H1 (cell line): Measurements from ENCODE around the gene SEMA4F. TPM values are rescaled to one million over a fixed set of nuclear protein-coding genes. Genes with fewer than 3 reads are reported as not detected.

ENCODE experiments used
- CTCF ChIA-PET: fragments of 300-600 bp; sonication (Branson Sonifier 250); formaldehyde crosslinking; loops from one replicate; lab custom pipeline; 2021; ENCODE audit not compliant: partially characterized antibody; lab: Charles Lee
- POLR2A ChIA-PET: fragments of 300-600 bp; sonication (Branson Sonifier 250); formaldehyde crosslinking; loops from one replicate; lab custom pipeline; 2021; ENCODE audit warnings: inconsistent platforms; ENCODE audit not compliant: partially characterized antibody; lab: Charles Lee
- DNase-seq, 2 experiments: peaks; one replicate each; pipeline versions ENCODE4 v3.0.0 to v3.0.0-alpha.2; 2010 to 2022; ENCODE audit warnings: low spot score in 2 of 2, low read depth in 1 of 2, mixed read lengths in 1 of 2
- FAIRE-seq: peaks from 2 replicates; lab custom pipeline; 2011; peaks lifted over from hg19 to GRCh38; lab: Jason Lieb, UNC
- H2AFZ ChIP-seq: 2 replicates; pipeline ENCODE4 v1.8.1; 2012; ENCODE audit warnings: low read length, inconsistent platforms
- H2AK5ac ChIP-seq: 2 replicates; pipeline ENCODE4 v1.6.1; 2013; ENCODE audit warnings: low read depth, low read length
- H2BK120ac ChIP-seq: replicated peaks from 2 replicates; pipeline ENCODE3; 2013; ENCODE audit warnings: low read depth, low read length, inconsistent platforms
- H2BK12ac ChIP-seq: 2 replicates; pipeline ENCODE4 v1.6.1; 2013; ENCODE audit warnings: low read depth, low read length
- H2BK15ac ChIP-seq: 2 replicates; pipeline ENCODE4 v1.6.1; 2013; ENCODE audit warnings: low read length
- H2BK20ac ChIP-seq: 2 replicates; pipeline ENCODE4 v1.6.1; 2013; ENCODE audit warnings: low read length
- H2BK5ac ChIP-seq: 2 replicates; pipeline ENCODE4 v1.6.1; 2013; ENCODE audit warnings: low read depth, low read length
- H3K14ac ChIP-seq: 2 replicates; pipeline ENCODE4 v1.6.1; 2013; ENCODE audit warnings: inconsistent platforms; ENCODE audit not compliant: insufficient read length
- H3K18ac ChIP-seq: 2 replicates; pipeline ENCODE4 v1.6.1; 2013; ENCODE audit warnings: low read length; ENCODE audit errors: extremely low read depth
- H3K23ac ChIP-seq: 2 replicates; pipeline ENCODE4 v1.6.1; 2013; ENCODE audit warnings: inconsistent platforms; ENCODE audit not compliant: insufficient read length
- H3K23me2 ChIP-seq: 2 replicates; pipeline ENCODE4 v1.6.1; 2013; ENCODE audit warnings: low read depth, low read length
- H3K27ac ChIP-seq: 2 replicates; pipeline ENCODE4 v1.6.1; 2011; ENCODE audit warnings: low read depth, low read length, inconsistent platforms
- H3K27me3 ChIP-seq, 4 experiments: replicated peaks in 1 of 4; 1 replicate in 1 of 4; 2 replicates in 3 of 4; pipeline versions ENCODE4 v1.6.1 to v1.8.1; 2011 to 2013; ENCODE audit warnings: low read length in 3 of 4, mild to moderate bottlenecking in 3 of 4, inconsistent platforms in 2 of 4, mixed read lengths in 2 of 4, moderate library complexity in 1 of 4; ENCODE audit not compliant: control insufficient read depth in 3 of 4, insufficient read depth in 3 of 4; ENCODE audit errors: extremely low read depth in 1 of 4
- H3K36me3 ChIP-seq, 4 experiments: 2 replicates each; pipeline versions ENCODE4 v1.6.1 to v1.8.1; 2011 to 2013; ENCODE audit warnings: mild to moderate bottlenecking in 4 of 4, low read length in 3 of 4, moderate library complexity in 2 of 4, control low read depth in 1 of 4, inconsistent platforms in 1 of 4; ENCODE audit not compliant: insufficient read depth in 4 of 4, control insufficient read depth in 2 of 4
- H3K4ac ChIP-seq: replicated peaks from 2 replicates; pipeline ENCODE3; 2013; ENCODE audit warnings: low read length, low read depth, mixed read lengths, inconsistent platforms; ENCODE audit not compliant: insufficient read length
- H3K4me1 ChIP-seq, 4 experiments: replicated peaks in 1 of 4; 1 replicate in 1 of 4; 2 replicates in 3 of 4; pipeline versions ENCODE4 v1.6.1 to v1.8.1; 2011 to 2013; ENCODE audit warnings: low read length in 3 of 4, inconsistent platforms in 2 of 4, mixed read lengths in 1 of 4; ENCODE audit not compliant: insufficient read depth in 4 of 4, control insufficient read depth in 3 of 4
- H3K4me2 ChIP-seq, 2 experiments: 2 replicates each; pipeline versions ENCODE4 v1.6.1 to v1.8.1; 2011 to 2013; ENCODE audit warnings: low read depth in 2 of 2, low read length in 2 of 2, control low read depth in 1 of 2, inconsistent platforms in 1 of 2, mild to moderate bottlenecking in 1 of 2; ENCODE audit not compliant: insufficient read depth in 1 of 2
- H3K4me3 ChIP-seq, 4 experiments: fragments of 200-600, 300-600 bp in 1 of 4; sonication (generic), shearing (Covaris generic), sonication (Bioruptor Twin) in 1 of 4; 2 replicates each; pipeline versions ENCODE4 v1.5.1 to v1.8.1; 2011 to 2016; ENCODE audit warnings: low read length in 4 of 4, low read depth in 3 of 4, control low read depth in 2 of 4, inconsistent platforms in 2 of 4, mild to moderate bottlenecking in 2 of 4, mixed read lengths in 1 of 4, moderate library complexity in 1 of 4; ENCODE audit not compliant: insufficient read depth in 2 of 4; ENCODE audit errors: extremely low read depth in 1 of 4
- H3K56ac ChIP-seq: replicated peaks from 2 replicates; pipeline ENCODE3; 2013; ENCODE audit warnings: low read depth, mild to moderate bottlenecking, mixed read lengths, low read length, inconsistent platforms; ENCODE audit not compliant: insufficient read length
- H3K79me1 ChIP-seq: 2 replicates; pipeline ENCODE4 v1.6.1; 2013; ENCODE audit warnings: low read depth, low read length, control low read depth
- H3K79me2 ChIP-seq, 2 experiments: 2 replicates each; pipeline versions ENCODE4 v1.6.1 to v1.8.1; 2012 to 2013; ENCODE audit warnings: low read length in 2 of 2, mild to moderate bottlenecking in 2 of 2, inconsistent platforms in 1 of 2; ENCODE audit not compliant: insufficient read depth in 2 of 2, control insufficient read depth in 1 of 2
- H3K9ac ChIP-seq, 4 experiments: replicated peaks in 1 of 4; 1 replicate in 1 of 4; 2 replicates in 3 of 4; pipeline versions ENCODE4 v1.6.1 to v1.8.1; 2011 to 2013; ENCODE audit warnings: low read depth in 3 of 4, low read length in 3 of 4, control low read depth in 2 of 4, mild to moderate bottlenecking in 2 of 4, moderate library complexity in 2 of 4, inconsistent platforms in 1 of 4; ENCODE audit errors: extremely low read depth in 1 of 4
- H3K9me3 ChIP-seq, 2 experiments: 2 replicates each; pipeline versions ENCODE4 v1.6.1 to v1.8.1; 2012 to 2013; ENCODE audit warnings: mild to moderate bottlenecking in 2 of 2, moderate library complexity in 2 of 2, control low read depth in 1 of 2, inconsistent platforms in 1 of 2, low read depth in 1 of 2, low read length in 1 of 2, mixed read lengths in 1 of 2; ENCODE audit not compliant: insufficient read depth in 2 of 2
- H4K20me1 ChIP-seq, 2 experiments: replicated peaks in 1 of 2; 2 replicates each; pipeline versions ENCODE3 to v1.8.1; 2011 to 2013; ENCODE audit warnings: inconsistent platforms in 2 of 2, low read length in 2 of 2, mild to moderate bottlenecking in 1 of 2; ENCODE audit not compliant: insufficient read depth in 2 of 2, control insufficient read depth in 1 of 2
- H4K5ac ChIP-seq: 2 replicates; pipeline ENCODE4 v1.6.1; 2013; ENCODE audit warnings: low read length, low read depth, mixed read lengths, inconsistent platforms; ENCODE audit not compliant: insufficient read length
- H4K8ac ChIP-seq: 2 replicates; pipeline ENCODE4 v1.8.0; 2013; ENCODE audit warnings: mild to moderate bottlenecking, moderate library complexity, low read length, inconsistent platforms; ENCODE audit not compliant: insufficient read depth; ENCODE audit errors: extremely low read depth
- H4K91ac ChIP-seq: replicated peaks from 2 replicates; pipeline ENCODE3; 2013; ENCODE audit warnings: low read length, mixed read lengths, inconsistent platforms; ENCODE audit not compliant: insufficient read length
- EGR1 ChIP-seq: IDR thresholded peaks from 2 replicates; pipeline ENCODE4 v1.6.1; 2011; ENCODE audit warnings: low read depth, low read length, borderline replicate concordance
- MAX ChIP-seq: IDR thresholded peaks from 2 replicates; pipeline ENCODE4 v1.6.1; 2012; ENCODE audit warnings: inconsistent platforms
- SP2 ChIP-seq: IDR thresholded peaks from 2 replicates; pipeline ENCODE4 v1.6.1; 2012; ENCODE audit warnings: mild to moderate bottlenecking, low read length, inconsistent platforms
- WGBS, 2 experiments: shearing (Covaris generic) in 1 of 2; methylation state at CpG; one replicate each; pipeline versions ENCODE4 v1.1.6 to v1.1.7; 2013 to 2015; ENCODE audit warnings: low lambda C conversion rate in 2 of 2, mixed read lengths in 2 of 2, inconsistent platforms in 1 of 2, low coverage in 1 of 2, missing lambda C conversion rate in 1 of 2; ENCODE audit not compliant: insufficient replicate concordance in 2 of 2, insufficient coverage in 1 of 2, insufficient read length in 1 of 2; ENCODE audit errors: extremely low coverage in 1 of 2, missing lambda C conversion rate in 1 of 2; 5-methylcytosine and 5-hydroxymethylcytosine counted together
- polyA plus RNA-seq, 7 experiments: library from polyadenylated mRNA; depleted of rRNA in 3 of 7; stranded (reverse) in 5 of 7; unstranded in 2 of 7; fragments of >200 nt in 5 of 7; fragments of 200-250 nt in 2 of 7; gene quantifications; 1 replicate in 5 of 7; 2 replicates in 1 of 7; 4 replicates in 1 of 7; pipeline versions ENCODE4 v1.2.1 to v1.2.3, GENCODE V29; 2011 to 2013; ENCODE audit warnings: missing spikeins in 2 of 7, mixed read lengths in 2 of 7
- total RNA-seq: library from RNA; stranded (reverse); fragmentation: NEBNext Ultra II Directional; extraction: Animal tissue kit (Norgen Biotek cat#: 25700); gene quantifications from 2 replicates; pipeline ENCODE4 v1.2.1, GENCODE V29; 2021

Gene SEMA4F
- total and polyA plus RNA-seq, 2 of the 8 experiments (the other 6 are each of a cell fraction or from before 2014, with no cell fraction given), result 3.3 to 3.4 TPM

GRCh38 chr2:74653589-74653984 lies 460 bp upstream of the SEMA4F start:
- peaks cover 11% of the 10 kb centered on the region; the same call in 1 of the 2 replicates for H3K23me2 ChIP-seq
- 35% methylated on average over 15 of the region's 15 CpGs; no CpG with 5 or more reads in 1 of the 2 experiments for whole genome bisulfite sequencing, 2 experiments
- no peak overlapping the region for H3K56ac ChIP-seq
- H4K8ac ChIP-seq, result no peak overlapping the region; the same call in 1 of the 2 replicates
- no peak overlapping the region; the same call in 1 of the 2 replicates for H3K18ac ChIP-seq
- no peak overlapping the region for H2BK5ac ChIP-seq
- no peaks in the 10 kb centered on the region for H3K36me3 ChIP-seq
- H3K14ac ChIP-seq, result no peak overlapping the region
- H3K27ac ChIP-seq, result no peak overlapping the region
- no peak overlapping the region for H3K4ac ChIP-seq
- H3K27me3 ChIP-seq, result peaks cover 12 to 21% (median 19%) of the 10 kb centered on the region in 4 experiments
- H2BK12ac ChIP-seq, result no peak overlapping the region
- TF ChIP-seq SP2 (no peak), EGR1 (no peak), MAX (0 out of 2 replicates have a peak, but pooled peaks have one; percentile 9)
- H3K4me3 ChIP-seq, result peak overlapping the region; percentile 44 to 68 (median 56); a peak in 7 of 8 replicates
- H3K79me2 ChIP-seq, result no peaks in the 10 kb centered on the region
- no peaks in the 10 kb centered on the region for H3K9me3 ChIP-seq
- FAIRE-seq (no peak), DNase-seq (no peak)
- H4K20me1 ChIP-seq, result peaks cover 0 to 3% of the 10 kb centered on the region in 2 experiments
- peak overlapping the region; percentile 28; the same call in 1 of the 2 replicates for H2AFZ ChIP-seq
- no peak overlapping the region for H4K5ac ChIP-seq
- H4K91ac ChIP-seq, result no peak overlapping the region
- peak overlapping the region; percentile 90 to 91 for H3K4me2 ChIP-seq
- H2BK15ac ChIP-seq, result no peak overlapping the region
- H3K4me1 ChIP-seq, result peaks cover 0 to 7% (median 4%) of the 10 kb centered on the region in 4 experiments; a peak in 2 of 7 replicates
- no peak overlapping the region for H2BK20ac ChIP-seq
- no peak overlapping the region for H2AK5ac ChIP-seq
- ChIA-PET POLR2A (interaction anchor here (1.2 kb wide), 1 partner anchor 8 kb away, joined by 3 read pairs; no protein-coding TSS in a partner anchor), CTCF (interaction anchor here (1.3 kb wide), 1 partner anchor 13 kb away, joined by 3 read pairs; no protein-coding TSS in a partner anchor)
- no peak overlapping the region for H2BK120ac ChIP-seq
- no peak overlapping the region for H3K23ac ChIP-seq
- no peak overlapping the region; a peak in 1 of 7 replicates for H3K9ac ChIP-seq
- H3K79me1 ChIP-seq, result no peaks in the 10 kb centered on the region
